Effector CD8-positive, alpha-beta T cell (primary cell): ENCODE measurements around the gene PABPN1L.

Experiments used
- DNase-seq: peaks from one replicate; lab custom pipeline; 2025; lab: John Stamatoyannopoulos, UW

Gene PABPN1L

DNA sequence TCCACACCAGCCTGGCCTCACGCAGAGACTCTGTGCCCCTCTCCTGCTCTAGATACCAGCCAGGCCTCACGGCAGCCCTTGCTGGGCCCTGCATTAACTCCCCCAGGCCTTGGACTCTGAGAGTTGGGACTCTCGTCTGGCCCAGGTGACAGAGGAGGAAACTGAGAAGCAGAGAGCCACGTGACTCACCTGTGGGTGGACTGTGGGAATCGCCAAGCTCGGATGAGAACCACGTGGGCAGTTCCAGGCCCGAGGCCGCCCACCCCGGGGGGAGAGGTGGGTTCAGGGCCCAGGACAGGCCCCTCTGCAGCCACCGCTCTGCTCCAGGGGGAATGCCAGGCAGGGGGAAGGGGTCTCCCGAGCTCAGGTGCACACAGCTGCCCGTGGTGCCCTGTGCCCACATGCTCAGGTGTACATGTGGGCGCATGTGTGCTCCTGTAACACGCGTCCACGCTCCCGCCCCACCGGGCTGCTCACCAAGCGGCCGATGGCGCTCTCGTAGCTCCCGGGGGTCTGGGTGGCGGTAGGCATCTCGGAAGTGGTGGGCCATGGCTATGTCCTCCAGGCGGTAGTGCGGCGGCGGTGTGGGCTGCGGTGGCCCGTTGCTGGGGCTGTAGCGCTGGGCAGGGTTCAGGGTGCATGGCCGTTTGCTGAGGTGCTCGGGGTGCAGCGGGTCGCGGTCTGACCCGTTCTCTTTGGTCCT is 18.3 kb upstream of the PABPN1L start:
- no peak for DNase-seq

DNA sequence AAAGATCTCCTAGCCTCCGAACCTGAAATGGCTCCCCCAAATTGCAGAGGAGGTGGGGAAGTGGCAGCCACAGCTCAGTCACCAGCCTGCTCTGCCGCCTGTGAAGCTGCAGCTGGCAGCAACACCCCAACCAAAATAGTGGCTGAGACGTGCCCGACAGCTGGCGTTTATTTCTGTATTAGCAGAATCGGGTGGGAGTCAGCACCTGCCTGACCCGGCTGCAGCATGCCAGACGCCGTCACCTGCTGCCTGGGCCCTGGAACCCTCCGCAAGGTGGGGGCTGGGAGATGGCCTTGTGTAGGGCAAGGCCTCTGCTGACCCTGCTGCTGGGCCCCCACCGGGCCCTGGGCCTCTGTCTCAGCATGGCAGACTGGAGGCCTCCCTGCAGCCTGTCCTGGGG is 17.5 kb upstream of the PABPN1L start:
- DNase-seq: no peak

GRCh38 chr16:88883117-88883895 is 16.8 kb upstream of the PABPN1L start:
- DNase-seq: no peak

GRCh38 chr16:88882358-88883030 is 16.0 kb upstream of the PABPN1L start:
- DNase-seq: no peak

GRCh38 chr16:88881675-88882357 is 15.4 kb upstream of the PABPN1L start:
- DNase-seq: no peak

GRCh38 chr16:88881007-88881615 is 14.7 kb upstream of the PABPN1L start:
- DNase-seq: no peak

- no peak for DNase-seq
These were observed 14.0 kb upstream of the PABPN1L start for GRCh38 chr16:88880226-88881006.

GRCh38 chr16:88879788-88880055 is 13.3 kb upstream of the PABPN1L start:
- DNase-seq: no peak

GRCh38 chr16:88878967-88879787 is 12.7 kb upstream of the PABPN1L start:
- no peak for DNase-seq

DNA sequence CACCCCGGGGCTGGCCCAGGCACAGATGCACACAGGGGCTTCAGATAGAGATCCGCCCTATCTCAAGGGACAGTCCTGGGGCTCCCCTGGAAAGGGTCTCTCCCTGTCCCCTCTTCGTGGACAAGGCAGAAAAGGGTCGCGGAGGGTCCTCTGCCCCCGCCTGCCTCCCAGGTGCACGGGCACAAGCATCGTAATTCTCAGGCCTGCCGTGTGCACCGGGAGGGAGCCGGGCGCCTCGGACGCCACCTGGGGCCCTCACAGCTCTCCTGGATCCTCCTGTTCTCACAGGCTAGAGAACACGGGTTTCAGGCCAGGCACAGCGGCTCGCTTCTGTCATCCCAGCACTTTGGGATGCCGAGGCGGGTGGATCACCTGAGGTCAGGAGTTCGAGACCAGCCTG is 11.9 kb upstream of the PABPN1L start:
- no peak for DNase-seq

DNA sequence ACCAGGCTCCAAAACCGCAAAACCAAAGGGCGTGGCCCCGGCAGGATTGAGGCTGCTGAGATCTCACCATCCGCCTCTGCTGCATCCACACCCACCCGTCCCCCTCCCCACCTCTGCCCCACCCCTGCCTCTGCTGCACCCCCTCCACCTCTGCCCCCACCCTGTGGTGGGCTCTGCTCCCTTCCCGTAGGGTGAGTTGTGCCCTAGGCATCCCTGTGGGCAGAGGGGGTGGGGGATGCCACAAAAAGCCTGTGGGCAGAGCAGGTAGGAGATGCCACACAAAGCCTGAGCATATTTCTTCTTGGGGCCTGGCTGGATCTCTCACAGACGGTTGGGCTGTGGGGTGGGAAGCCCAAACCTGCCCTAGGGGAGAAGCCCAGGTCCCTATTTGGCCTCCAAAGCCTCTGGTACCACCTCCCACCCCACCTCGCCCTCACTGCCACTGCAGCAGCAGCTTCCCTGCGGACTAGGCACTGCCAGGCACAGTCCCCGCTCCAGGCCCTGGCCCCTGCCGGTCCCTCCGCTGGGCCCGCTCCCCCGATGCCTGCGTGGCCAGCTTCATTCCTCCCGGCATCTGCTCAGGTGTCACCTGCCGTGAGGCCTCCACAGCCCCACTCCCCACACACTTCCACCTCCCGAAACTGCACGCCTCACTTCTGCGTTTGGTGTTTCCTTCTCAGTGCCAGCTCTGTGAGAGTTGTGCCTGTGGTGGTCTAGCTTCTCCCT is 11.3 kb upstream of the PABPN1L start:
- DNase-seq: no peak

DNA sequence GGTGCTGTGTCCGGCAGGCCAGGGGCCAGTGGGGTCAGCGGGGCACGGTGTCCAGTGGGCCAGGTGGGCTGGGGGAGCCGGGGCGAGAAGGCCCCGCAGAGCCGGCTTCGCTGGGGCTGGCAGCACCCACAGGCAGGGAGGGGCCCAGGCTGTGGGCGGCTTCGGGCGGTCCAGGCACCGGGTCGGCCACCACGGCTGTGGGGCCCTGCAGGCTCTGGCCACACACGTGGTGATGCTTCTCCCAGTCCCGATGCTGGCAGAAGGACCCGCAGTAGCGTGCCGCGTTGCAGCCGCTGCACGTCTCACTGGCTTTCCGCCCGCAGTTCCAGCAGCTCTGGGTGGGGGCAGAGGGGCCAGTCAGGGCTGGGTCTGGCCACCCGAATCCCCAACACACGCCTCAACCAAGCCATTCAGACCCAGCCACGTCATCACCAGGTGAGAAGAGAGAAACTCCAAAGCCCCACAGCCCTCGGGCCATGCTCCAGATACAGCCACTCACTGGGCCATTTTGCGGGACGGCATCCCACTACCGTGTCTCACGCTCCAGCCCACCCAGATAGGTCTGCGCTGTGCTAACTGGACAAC is 10.6 kb upstream of the PABPN1L start:
- no peak for DNase-seq

GRCh38 chr16:88875703-88876234 is 9.3 kb upstream of the PABPN1L start:
- DNase-seq: no peak

- no peak for DNase-seq
These were observed 8.6 kb upstream of the PABPN1L start for GRCh38 chr16:88874938-88875599.

GRCh38 chr16:88872650-88873331 is 6.3 kb upstream of the PABPN1L start:
- DNase-seq: no peak

DNA sequence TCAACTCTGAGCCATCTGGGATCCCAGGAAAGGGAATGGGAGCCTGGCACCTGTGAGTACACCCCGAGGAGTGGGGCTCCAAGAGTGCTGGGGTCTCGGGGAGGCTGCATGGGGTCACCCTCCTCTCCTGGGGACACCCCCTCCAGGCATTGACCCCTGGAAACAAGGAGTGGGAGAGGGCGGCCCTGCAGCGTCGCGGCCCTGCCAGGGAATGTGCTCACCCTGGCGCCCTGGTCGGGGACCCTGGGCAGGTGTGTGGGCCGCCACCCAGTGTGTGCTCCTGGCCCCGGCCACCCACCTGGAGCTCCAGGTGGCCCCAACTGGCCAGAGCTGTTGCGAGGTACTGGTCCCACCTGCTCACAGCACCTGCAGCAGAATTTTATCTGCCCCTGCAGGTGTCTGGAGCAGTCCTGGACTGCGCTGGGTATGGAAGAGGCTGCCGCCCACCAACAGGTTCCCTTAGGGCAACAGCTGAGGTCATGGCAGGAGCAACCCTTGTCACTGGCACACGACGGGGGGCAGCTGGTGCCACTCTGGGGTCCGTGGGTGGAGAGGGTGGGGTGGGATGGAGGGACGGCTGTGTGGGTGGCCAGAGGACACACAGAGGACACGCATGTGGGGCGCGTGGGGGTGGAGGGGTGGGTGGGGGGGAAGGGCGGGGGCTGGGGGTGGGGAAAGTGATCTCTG is 5.4 kb upstream of the PABPN1L start:
- no peak for DNase-seq

GRCh38 chr16:88871349-88871702 is 4.9 kb upstream of the PABPN1L start:
- DNase-seq: no peak
